HEK293 (cell line): ENCODE measurements around the gene AKAP9.

ENCODE experiments used
- CTCF ChIA-PET: fragments of 350-600 bp; formaldehyde crosslinking; extraction: SDS; loops from one replicate; lab custom pipeline; 2021; ENCODE audit warnings: antibody characterized with exemption; lab: Yijun Ruan, JAX
- POLR2A ChIA-PET: fragments of 300-600 bp; formaldehyde crosslinking; extraction: SDS; loops from one replicate; lab custom pipeline; 2020; ENCODE audit warnings: antibody characterized with exemption, inconsistent platforms; lab: Yijun Ruan, JAX
- H3K27ac ChIP-seq: fragments of 200-500 bp; sonication (Bioruptor generic); 2 replicates; pipeline ENCODE4 v1.5.1; 2014; ENCODE audit warnings: low read depth, low read length, control low read depth, inconsistent platforms; ENCODE audit errors: extremely low read depth
- H3K36me3 ChIP-seq, 2 experiments: fragments of 200-500 bp in 1 of 2; sonication (Bioruptor generic) in 1 of 2; 1 replicate in 1 of 2; 2 replicates in 1 of 2; pipeline ENCODE4 v1.5.1; 2014 to 2017; ENCODE audit warnings: inconsistent platforms in 2 of 2, low read length in 2 of 2; ENCODE audit not compliant: control insufficient read depth in 2 of 2, insufficient read depth in 1 of 2
- H3K4me1 ChIP-seq: fragments of 200-500 bp; sonication (Bioruptor generic); 2 replicates; pipeline ENCODE4 v1.5.1; 2014; ENCODE audit warnings: mild to moderate bottlenecking, low read length, inconsistent platforms; ENCODE audit not compliant: control insufficient read depth, insufficient read depth
- H3K4me3 ChIP-seq: 2 replicates; pipeline ENCODE4 v1.5.1; 2011; ENCODE audit warnings: low read depth, mild to moderate bottlenecking, control low read depth, low read length, moderate library complexity
- H3K9me3 ChIP-seq: fragments of 200-500 bp; sonication (Bioruptor generic); 2 replicates; pipeline ENCODE4 v1.5.1; 2014; ENCODE audit warnings: low read depth, low read length, inconsistent platforms; ENCODE audit not compliant: control insufficient read depth, insufficient read depth
- ATF2 ChIP-seq: fragments of 450-650 bp; formaldehyde crosslinking; IDR thresholded peaks from 2 replicates; pipeline ENCODE4 v1.5.1; 2016; ENCODE audit warnings: missing biosample characterization, missing genetic modification characterization, low read depth
- KLF10 ChIP-seq: fragments of 450-650 bp; IDR thresholded peaks from 2 replicates; pipeline ENCODE4 v1.5.1; 2018; ENCODE audit warnings: missing biosample characterization, mild to moderate bottlenecking, missing genetic modification characterization
- KLF16 ChIP-seq: fragments of 450-650 bp; formaldehyde crosslinking; IDR thresholded peaks from 2 replicates; pipeline ENCODE4 v1.5.1; 2017; ENCODE audit warnings: missing biosample characterization, missing genetic modification characterization
- SP3 ChIP-seq: fragments of 450-650 bp; formaldehyde crosslinking; IDR thresholded peaks from 2 replicates; pipeline ENCODE4 v1.5.1; 2016; ENCODE audit warnings: missing biosample characterization, missing genetic modification characterization
- SP7 ChIP-seq: fragments of 450-650 bp; formaldehyde crosslinking; IDR thresholded peaks from 2 replicates; pipeline ENCODE4 v1.5.1; 2016; ENCODE audit warnings: missing biosample characterization, missing genetic modification characterization
- TCF7L2 ChIP-seq: IDR thresholded peaks from 2 replicates; pipeline ENCODE4 v1.6.1; 2011; ENCODE audit warnings: low read depth, mild to moderate bottlenecking, inconsistent platforms, low read length, moderate library complexity, borderline replicate concordance
- ZBTB7A ChIP-seq: fragments of 450-650 bp; formaldehyde crosslinking; IDR thresholded peaks from 2 replicates; pipeline ENCODE4 v1.5.1; 2016; ENCODE audit warnings: low read depth, missing biosample characterization, missing genetic modification characterization
- ZFP3 ChIP-seq: fragments of 450-650 bp; formaldehyde crosslinking; IDR thresholded peaks from 2 replicates; pipeline ENCODE4 v1.5.1; 2016; ENCODE audit warnings: low read depth, missing biosample characterization, missing genetic modification characterization
- ZNF155 ChIP-seq: fragments of 450-650 bp; formaldehyde crosslinking; IDR thresholded peaks from 2 replicates; pipeline ENCODE4 v1.5.1; 2016; ENCODE audit warnings: missing biosample characterization, missing genetic modification characterization
- ZNF16 ChIP-seq: fragments of 450-650 bp; formaldehyde crosslinking; IDR thresholded peaks from 2 replicates; pipeline ENCODE4 v1.5.1; 2016; ENCODE audit warnings: low read depth, missing biosample characterization, missing genetic modification characterization
- ZNF174 ChIP-seq: fragments of 450-650 bp; formaldehyde crosslinking; IDR thresholded peaks from 2 replicates; pipeline ENCODE4 v1.5.0; 2017; ENCODE audit warnings: missing biosample characterization, mild to moderate bottlenecking, missing genetic modification characterization
- ZNF19 ChIP-seq: fragments of 450-650 bp; formaldehyde crosslinking; IDR thresholded peaks from 2 replicates; pipeline ENCODE4; 2016; ENCODE audit warnings: missing biosample characterization, missing genetic modification characterization, low read depth
- ZNF23 ChIP-seq: fragments of 450-650 bp; formaldehyde crosslinking; IDR thresholded peaks from 2 replicates; pipeline ENCODE4 v1.5.1; 2016; ENCODE audit warnings: missing biosample characterization, missing genetic modification characterization, borderline replicate concordance
- ZNF311 ChIP-seq: fragments of 450-650 bp; formaldehyde crosslinking; IDR thresholded peaks from 2 replicates; pipeline ENCODE4 v1.5.1; 2017; ENCODE audit warnings: missing biosample characterization, missing genetic modification characterization, borderline replicate concordance
- ZNF394 ChIP-seq: fragments of 450-650 bp; formaldehyde crosslinking; IDR thresholded peaks from 2 replicates; pipeline ENCODE4 v1.5.1; 2016; ENCODE audit warnings: missing biosample characterization, missing genetic modification characterization, mild to moderate bottlenecking, moderate library complexity, borderline replicate concordance
- ZNF521 ChIP-seq: fragments of 450-650 bp; formaldehyde crosslinking; IDR thresholded peaks from 2 replicates; pipeline ENCODE4 v1.5.1; 2017; ENCODE audit warnings: missing biosample characterization, mild to moderate bottlenecking, missing genetic modification characterization
- ZNF580 ChIP-seq: fragments of 450-650 bp; formaldehyde crosslinking; IDR thresholded peaks from 2 replicates; pipeline ENCODE4 v1.5.1; 2016; ENCODE audit warnings: missing biosample characterization, missing genetic modification characterization
- ZNF639 ChIP-seq: fragments of 450-650 bp; formaldehyde crosslinking; IDR thresholded peaks from 2 replicates; pipeline ENCODE4 v1.5.1; 2016; ENCODE audit warnings: missing biosample characterization, missing genetic modification characterization
- ZNF658 ChIP-seq: fragments of 450-650 bp; formaldehyde crosslinking; IDR thresholded peaks from 2 replicates; pipeline ENCODE4; 2016; ENCODE audit warnings: missing biosample characterization, missing genetic modification characterization
- ZNF76 ChIP-seq: fragments of 450-650 bp; formaldehyde crosslinking; IDR thresholded peaks from 2 replicates; pipeline ENCODE4; 2016; ENCODE audit warnings: low read depth, missing biosample characterization, missing genetic modification characterization, borderline replicate concordance
- ZNF843 ChIP-seq: fragments of 450-650 bp; formaldehyde crosslinking; IDR thresholded peaks from 2 replicates; pipeline ENCODE4 v1.5.1; 2016; ENCODE audit warnings: missing biosample characterization, missing genetic modification characterization

The AKAP9 gene

GRCh38 chr7:92116949-92117348, 176.3 kb downstream of the AKAP9 start:
- Histone ChIP-seq H3K4me1 (no peaks in the 10 kb centered on the region), H3K36me3 (peaks cover 30 to 51% of the 10 kb centered on the region in 2 experiments), H3K9me3 (no peaks in the 10 kb centered on the region), H3K27ac (no peak overlapping the region), H3K4me3 (no peak overlapping the region)
- ChIA-PET CTCF (interaction anchor here (0.7 kb wide), 1 partner anchor 299 kb away, joined by 3 read pairs; no protein-coding TSS in a partner anchor), POLR2A (interaction anchor here (1.4 kb wide), 1 partner anchor 17 kb away, joined by 5 read pairs; the partner anchor contains the start of gene CYP51A1)
- TF ChIP-seq ZNF843 (tag by site-specific recombination) (no peak), KLF16 (no peak), SP7 (tag by site-specific recombination) (no peak), ZNF521 (tag by site-specific recombination) (no peak), ZNF19 (tag by site-specific recombination) (no peak), ZNF580 (tag by site-specific recombination) (no peak), ZNF394 (tag by site-specific recombination) (no peak), ZNF16 (tag by site-specific recombination) (no peak), SP3 (tag by site-specific recombination) (no peak), KLF10 (tag by site-specific recombination) (no peak), ZNF311 (tag by site-specific recombination) (no peak), ZFP3 (tag by site-specific recombination) (no peak), ZNF174 (tag by site-specific recombination) (no peak), ZNF155 (tag by site-specific recombination) (no peak), ZNF658 (tag by site-specific recombination) (no peak), ZNF639 (tag by site-specific recombination) (no peak), TCF7L2 (no peak), ZNF76 (tag by site-specific recombination) (no peak), ZNF23 (tag by site-specific recombination) (no peak)

GRCh38 chr7:92119213-92119759, 178.6 kb downstream of the AKAP9 start:
- Histone ChIP-seq H3K9me3 (no peaks in the 10 kb centered on the region), H3K36me3 (peaks cover 52 to 56% of the 10 kb centered on the region in 2 experiments), H3K4me1 (no peaks in the 10 kb centered on the region), H3K27ac (no peak overlapping the region), H3K4me3 (no peak overlapping the region)
- no peak for TF ChIP-seq ZBTB7A
- peak; percentile 7; the same call in 1 of the 2 replicates for TF ChIP-seq ATF2 (tag by site-specific recombination)
- ChIA-PET CTCF (interaction anchor here (0.7 to 1.3 kb wide), 2 partner anchors 13 to 29 kb away, joined by 5 read pairs; no protein-coding TSS in a partner anchor), POLR2A (no interaction called here)
